Ovary (tissue), 3 donors: ENCODE results near the gene RTF2.

Experiments
- EP300 ChIP-seq: sonication (generic); formaldehyde crosslinking; IDR thresholded peaks from one replicate; pipeline ENCODE4 v1.6.1; 2017; ENCODE audit warnings: antibody characterized with exemption
- TF ChIP-seq, protein P1 (sequence below), 3 donors: fragments of 450-650 bp in 2 of 3; fragments of 200-600 bp in 1 of 3; IDR thresholded peaks; one replicate each; pipeline versions ENCODE4 v1.5.1 to v1.8.0; 2016 to 2022; ENCODE audit warnings: antibody characterized with exemption in 3 of 3, mild to moderate bottlenecking in 1 of 3
- donor health status: DM: no; HTN: no; CAD: no.

DNA sequence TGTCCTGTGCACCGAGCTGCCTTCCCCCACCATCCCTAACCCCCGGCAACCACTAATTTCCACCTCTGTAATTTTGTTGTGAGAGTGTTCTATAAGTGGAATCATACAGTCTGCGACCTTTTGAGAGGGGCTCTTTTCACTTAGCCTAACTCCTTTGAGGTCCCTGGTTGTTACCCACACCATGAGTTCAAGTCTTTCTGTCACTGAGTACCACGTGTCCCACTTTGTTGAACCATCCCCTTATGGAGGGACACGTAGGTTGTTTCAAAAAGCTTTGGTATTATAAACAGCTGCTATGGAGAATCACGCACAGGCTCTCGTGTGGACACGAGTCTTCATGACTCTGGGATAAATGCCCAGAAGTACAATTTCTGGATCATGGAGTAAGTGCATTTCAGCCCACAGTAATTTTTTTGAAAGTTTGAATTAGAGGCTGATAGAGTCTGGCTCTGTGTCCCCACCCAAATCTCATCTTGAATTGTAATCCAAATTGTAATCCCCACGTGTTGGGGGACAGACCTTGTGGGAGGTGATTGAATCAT lies 74.1 kb downstream of the RTF2 start:
- TF ChIP-seq, protein P1, sequence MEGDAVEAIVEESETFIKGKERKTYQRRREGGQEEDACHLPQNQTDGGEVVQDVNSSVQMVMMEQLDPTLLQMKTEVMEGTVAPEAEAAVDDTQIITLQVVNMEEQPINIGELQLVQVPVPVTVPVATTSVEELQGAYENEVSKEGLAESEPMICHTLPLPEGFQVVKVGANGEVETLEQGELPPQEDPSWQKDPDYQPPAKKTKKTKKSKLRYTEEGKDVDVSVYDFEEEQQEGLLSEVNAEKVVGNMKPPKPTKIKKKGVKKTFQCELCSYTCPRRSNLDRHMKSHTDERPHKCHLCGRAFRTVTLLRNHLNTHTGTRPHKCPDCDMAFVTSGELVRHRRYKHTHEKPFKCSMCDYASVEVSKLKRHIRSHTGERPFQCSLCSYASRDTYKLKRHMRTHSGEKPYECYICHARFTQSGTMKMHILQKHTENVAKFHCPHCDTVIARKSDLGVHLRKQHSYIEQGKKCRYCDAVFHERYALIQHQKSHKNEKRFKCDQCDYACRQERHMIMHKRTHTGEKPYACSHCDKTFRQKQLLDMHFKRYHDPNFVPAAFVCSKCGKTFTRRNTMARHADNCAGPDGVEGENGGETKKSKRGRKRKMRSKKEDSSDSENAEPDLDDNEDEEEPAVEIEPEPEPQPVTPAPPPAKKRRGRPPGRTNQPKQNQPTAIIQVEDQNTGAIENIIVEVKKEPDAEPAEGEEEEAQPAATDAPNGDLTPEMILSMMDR (IDR thresholded peaks at IDR 0.05): no peak
- no peak for TF ChIP-seq EP300
